IPS DF 4.7 (cell line): ENCODE data around the gene PIAS2.

Source experiments
- DNase-seq: peaks from one replicate; pipeline ENCODE4 v3.0.0-alpha.2; 2013; ENCODE audit warnings: low spot score; ENCODE audit errors: extremely low read depth

PIAS2 gene

GRCh38 chr18:46764586-46764985 lies 152.7 kb downstream of the PIAS2 start:
- no peak for DNase-seq

GRCh38 chr18:46761059-46761769 lies 156.1 kb downstream of the PIAS2 start:
- no peak for DNase-seq

- DNase-seq, result no peak
These were observed 157.4 kb downstream of the PIAS2 start for GRCh38 chr18:46759890-46760289.

- DNase-seq, result no peak
These were observed 160.6 kb downstream of the PIAS2 start, which contains the start of gene ST8SIA5 for GRCh38 chr18:46756559-46757201. TSS of gene ST8SIA5 (minus strand) at chr18:46757053. CDS start at chr18:46756508, 545 bp downstream.

GRCh38 chr18:46756025-46756558 lies 161.2 kb downstream of the PIAS2 start:
- no peak for DNase-seq

- no peak for DNase-seq
These were observed 161.8 kb downstream of the PIAS2 start for GRCh38 chr18:46755315-46756024.

GRCh38 chr18:46754661-46755292 lies 162.5 kb downstream of the PIAS2 start:
- no peak for DNase-seq

- DNase-seq, result no peak
These were observed 163.1 kb downstream of the PIAS2 start for GRCh38 chr18:46754188-46754587.
